HG03135 (cell line): ENCODE results near the gene EMC8.
"Not testable (repeated sequence)": the region's sequence is repeated elsewhere in the genome, so short reads cannot be mapped to it uniquely, and the experiment has no call there.

ENCODE experiments used
- ATAC-seq: cut with Tn5 transposase; IDR thresholded peaks from one replicate; pipeline ENCODE4 v1.9.1; 2021; ENCODE audit warnings: mild to moderate bottlenecking, moderate library complexity; ENCODE audit not compliant: unreplicated experiment

Gene EMC8

GRCh38 chr16:85816159-85816558 is 16.8 kb upstream of the EMC8 start:
- ATAC-seq = no peak

GRCh38 chr16:85812811-85813700 is 13.7 kb upstream of the EMC8 start:
- no peak for ATAC-seq

- no peak for ATAC-seq
Measured at GRCh38 chr16:85812031-85812807, 12.9 kb upstream of the EMC8 start.

GRCh38 chr16:85810742-85811115 is 11.4 kb upstream of the EMC8 start:
- no peak for ATAC-seq

- no peak for ATAC-seq
Measured at GRCh38 chr16:85810097-85810741, 10.9 kb upstream of the EMC8 start.

GRCh38 chr16:85809645-85810044 is 10.3 kb upstream of the EMC8 start:
- ATAC-seq = no peak

GRCh38 chr16:85808926-85809325 is 9.6 kb upstream of the EMC8 start:
- no peak for ATAC-seq

- ATAC-seq = not testable (repeated sequence)
Measured at GRCh38 chr16:85808104-85808503, 8.8 kb upstream of the EMC8 start.

- not testable (repeated sequence) for ATAC-seq
Measured at GRCh38 chr16:85807340-85807739, 8.0 kb upstream of the EMC8 start.

- no peak for ATAC-seq
Measured at GRCh38 chr16:85806539-85806938, 7.2 kb upstream of the EMC8 start.

GRCh38 chr16:85805442-85806045 is 6.2 kb upstream of the EMC8 start:
- no peak for ATAC-seq

- ATAC-seq = no peak
Measured at GRCh38 chr16:85803570-85803969, 4.2 kb upstream of the EMC8 start.

- no peak for ATAC-seq
Measured at GRCh38 chr16:85800321-85800669, 951 bp upstream of the EMC8 start.

GRCh38 chr16:85798901-85799496 is 345 bp downstream of the EMC8 start:
- ATAC-seq = peak; percentile 32

GRCh38 chr16:85798283-85798776 is 1.0 kb downstream of the EMC8 start:
- no peak for ATAC-seq

- no peak for ATAC-seq
Measured at GRCh38 chr16:85796599-85796998, 2.7 kb downstream of the EMC8 start.

GRCh38 chr16:85796152-85796551 is 3.2 kb downstream of the EMC8 start:
- no peak for ATAC-seq

- no peak for ATAC-seq
Measured at GRCh38 chr16:85794696-85795095, 4.6 kb downstream of the EMC8 start.

- ATAC-seq = no peak
Measured at GRCh38 chr16:85793662-85794298, 5.6 kb downstream of the EMC8 start.

GRCh38 chr16:85789773-85790172 is 9.6 kb downstream of the EMC8 start:
- no peak for ATAC-seq
